ENCODE results near the gene JUN. TPM values are rescaled to one million over a fixed set of nuclear protein-coding genes. Genes with fewer than 3 reads are reported as not detected.

Gene JUN
- total and polyA plus RNA-seq, 2 of the 13 experiments (the other 11 are each of a cell fraction or from before 2014, with no cell fraction given): 18.2 to 22.3 TPM

DNA sequence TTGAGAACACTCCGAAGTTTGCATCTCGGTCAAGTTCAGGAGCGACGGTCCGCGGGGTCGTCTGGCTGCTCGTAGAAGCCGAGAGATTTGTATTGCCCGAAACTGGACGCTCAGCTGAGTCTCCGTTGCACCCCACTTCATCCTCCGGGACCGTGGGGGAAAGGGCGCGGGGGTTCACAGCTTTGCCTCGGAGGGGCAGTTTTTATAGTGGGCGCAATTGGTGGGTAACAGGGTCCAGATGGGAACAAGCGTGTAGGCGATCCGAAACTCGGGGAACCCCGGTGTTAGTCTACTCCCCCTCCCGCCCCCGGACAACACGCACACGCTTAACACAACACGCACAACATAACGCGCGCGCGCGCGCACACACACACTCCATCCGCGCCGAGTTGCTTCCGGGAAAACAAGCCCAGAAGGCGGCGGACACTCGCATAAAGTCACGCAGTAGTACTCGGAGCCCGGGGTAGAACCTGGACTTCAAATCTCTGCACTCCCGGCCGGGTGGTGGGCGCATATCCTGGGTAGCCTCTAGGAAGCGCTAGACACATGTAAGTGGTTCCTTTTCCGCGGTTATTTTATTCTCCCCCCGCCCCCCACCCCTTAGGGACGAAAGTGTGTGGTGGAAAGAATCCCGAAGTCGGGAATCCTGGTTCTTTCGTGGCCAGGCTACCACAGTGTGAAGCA lies 1.1 kb upstream of the JUN start:
- Histone ChIP-seq H3K4me2 (ENCODE audit: low read depth, low read length) (peak overlapping the region; percentile 99), H3K4me1 (ENCODE audit: insufficient read depth, low read length) (peaks cover 33% of the 10 kb centered on the region), H3K79me2 (ENCODE audit: insufficient read depth, low read length) (peaks cover 24% of the 10 kb centered on the region), H3K36me3 (replicated peaks in 1 of 2; ENCODE audit: control insufficient read depth in 1 of 2, insufficient read depth in 2 of 2, low read length in 2 of 2) (no peaks in the 10 kb centered on the region), H2AFZ (ENCODE audit: low read length) (no peak overlapping the region), H3K27me3 (ENCODE audit: control insufficient read depth in 1 of 2, insufficient read depth in 2 of 2, low read length in 2 of 2) (no peaks in the 10 kb centered on the region; a peak in 1 of 5 replicates), H4K20me1 (ENCODE audit: insufficient read depth, low read length) (peaks cover 32% of the 10 kb centered on the region), H3K9ac (ENCODE audit: insufficient read depth, low read depth, low read length) (peak overlapping the region; percentile 87), H3K9me3 (ENCODE audit: low read length) (no peaks in the 10 kb centered on the region), H3K27ac (ENCODE audit: extremely low read length, insufficient read depth, low read length) (peak overlapping the region; percentile 62), H3K4me3 (replicated peaks in 1 of 3; ENCODE audit: insufficient read depth in 1 of 3, low read depth in 2 of 3, low read length in 3 of 3) (peak overlapping the region; percentile 79 to 90 (median 86))
- DNase-seq (ENCODE audit: low spot score) (peak; percentile 66), FAIRE-seq (no peak), ATAC-seq (peak; percentile 37)
- in situ Hi-C loops (cut with HindIII; ENCODE audit: extremely low pct_ligation_motif_present, low pct_unique_long_range_greater_than_20kb) (loop anchor here (5.0 to 10.0 kb wide), 4 partner anchors 43 to 510 kb away; partner anchors contain the start of gene FGGY), intact Hi-C loops (cut with micrococcal nuclease; ENCODE audit: unreplicated experiment) (loop anchor here (1.0 to 10.0 kb wide), 8 partner anchors 98 to 910 kb away; no protein-coding TSS in a partner anchor)
- BruUV-seq (replicated peaks): TSS peak; percentile 91
- ChIA-PET POLR2A (interaction anchor here (0.6 to 3.8 kb wide), 6 partner anchors 24 to 913 kb away, joined by 3 to 31 read pairs (median 9); no protein-coding TSS in a partner anchor), CTCF (ENCODE audit: low intra/inter-chr PET ratio, low total read pairs) (no interaction called here)
- WGBS (ENCODE audit: low lambda C conversion rate): under 1% methylated on average over 23 of the region's 56 CpGs
- TF ChIP-seq ZNF598 (CRISPR knock-in tag; IDR thresholded peaks at IDR 0.05; ENCODE audit: borderline replicate concordance) (no peak), HOXA7 (CRISPR knock-in tag; IDR thresholded peaks at IDR 0.05) (no peak), KDM3A (CRISPR knock-in tag; IDR thresholded peaks at IDR 0.05; ENCODE audit: low read depth) (no peak), ZNF747 (CRISPR knock-in tag; IDR thresholded peaks at IDR 0.05; ENCODE audit: borderline replicate concordance) (peak; percentile 47; the same call in 1 of the 2 replicates), ZNF558 (CRISPR knock-in tag; IDR thresholded peaks at IDR 0.05; ENCODE audit: borderline replicate concordance) (no peak), STAG1 (CRISPR knock-in tag; IDR thresholded peaks at IDR 0.05) (peak; percentile 74), ASH2L (IDR thresholded peaks at IDR 0.05; ENCODE audit: insufficient read length, low read depth, low read length) (peak; percentile 29), ZNF30 (CRISPR knock-in tag; IDR thresholded peaks at IDR 0.05) (no peak), TSC22D2 (CRISPR knock-in tag; IDR thresholded peaks at IDR 0.05; ENCODE audit: borderline replicate concordance) (no peak), MLLT10 (CRISPR knock-in tag; IDR thresholded peaks at IDR 0.05) (no peak), POGZ (CRISPR knock-in tag; IDR thresholded peaks at IDR 0.05) (no peak), RFXANK (CRISPR knock-in tag; IDR thresholded peaks at IDR 0.05) (no peak), ZSCAN29 (CRISPR knock-in tag; conservative IDR thresholded peaks at IDR 0.05) (0 out of 2 replicates have a peak, but pooled peaks have one; percentile 30), ZNF572 (CRISPR knock-in tag; IDR thresholded peaks at IDR 0.05) (no peak), ERF (CRISPR knock-in tag; IDR thresholded peaks at IDR 0.05) (no peak)
- TF ChIP-seq, protein P1, sequence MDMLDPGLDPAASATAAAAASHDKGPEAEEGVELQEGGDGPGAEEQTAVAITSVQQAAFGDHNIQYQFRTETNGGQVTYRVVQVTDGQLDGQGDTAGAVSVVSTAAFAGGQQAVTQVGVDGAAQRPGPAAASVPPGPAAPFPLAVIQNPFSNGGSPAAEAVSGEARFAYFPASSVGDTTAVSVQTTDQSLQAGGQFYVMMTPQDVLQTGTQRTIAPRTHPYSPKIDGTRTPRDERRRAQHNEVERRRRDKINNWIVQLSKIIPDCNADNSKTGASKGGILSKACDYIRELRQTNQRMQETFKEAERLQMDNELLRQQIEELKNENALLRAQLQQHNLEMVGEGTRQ (IDR thresholded peaks at IDR 0.05; ENCODE audit: low read depth, low read length): no peak
- TF ChIP-seq, protein P1 (CRISPR knock-in tag; IDR thresholded peaks at IDR 0.05; ENCODE audit: borderline replicate concordance): no peak
- TF ChIP-seq, protein P2, sequence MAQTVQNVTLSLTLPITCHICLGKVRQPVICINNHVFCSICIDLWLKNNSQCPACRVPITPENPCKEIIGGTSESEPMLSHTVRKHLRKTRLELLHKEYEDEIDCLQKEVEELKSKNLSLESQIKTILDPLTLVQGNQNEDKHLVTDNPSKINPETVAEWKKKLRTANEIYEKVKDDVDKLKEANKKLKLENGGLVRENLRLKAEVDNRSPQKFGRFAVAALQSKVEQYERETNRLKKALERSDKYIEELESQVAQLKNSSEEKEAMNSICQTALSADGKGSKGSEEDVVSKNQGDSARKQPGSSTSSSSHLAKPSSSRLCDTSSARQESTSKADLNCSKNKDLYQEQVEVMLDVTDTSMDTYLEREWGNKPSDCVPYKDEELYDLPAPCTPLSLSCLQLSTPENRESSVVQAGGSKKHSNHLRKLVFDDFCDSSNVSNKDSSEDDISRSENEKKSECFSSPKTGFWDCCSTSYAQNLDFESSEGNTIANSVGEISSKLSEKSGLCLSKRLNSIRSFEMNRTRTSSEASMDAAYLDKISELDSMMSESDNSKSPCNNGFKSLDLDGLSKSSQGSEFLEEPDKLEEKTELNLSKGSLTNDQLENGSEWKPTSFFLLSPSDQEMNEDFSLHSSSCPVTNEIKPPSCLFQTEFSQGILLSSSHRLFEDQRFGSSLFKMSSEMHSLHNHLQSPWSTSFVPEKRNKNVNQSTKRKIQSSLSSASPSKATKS (CRISPR knock-in tag; IDR thresholded peaks at IDR 0.05): no peak
- TF ChIP-seq, protein P3, sequence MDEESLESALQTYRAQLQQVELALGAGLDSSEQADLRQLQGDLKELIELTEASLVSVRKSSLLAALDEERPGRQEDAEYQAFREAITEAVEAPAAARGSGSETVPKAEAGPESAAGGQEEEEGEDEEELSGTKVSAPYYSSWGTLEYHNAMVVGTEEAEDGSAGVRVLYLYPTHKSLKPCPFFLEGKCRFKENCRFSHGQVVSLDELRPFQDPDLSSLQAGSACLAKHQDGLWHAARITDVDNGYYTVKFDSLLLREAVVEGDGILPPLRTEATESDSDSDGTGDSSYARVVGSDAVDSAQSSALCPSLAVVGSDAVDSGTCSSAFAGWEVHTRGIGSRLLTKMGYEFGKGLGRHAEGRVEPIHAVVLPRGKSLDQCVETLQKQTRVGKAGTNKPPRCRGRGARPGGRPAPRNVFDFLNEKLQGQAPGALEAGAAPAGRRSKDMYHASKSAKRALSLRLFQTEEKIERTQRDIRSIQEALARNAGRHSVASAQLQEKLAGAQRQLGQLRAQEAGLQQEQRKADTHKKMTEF (CRISPR knock-in tag; IDR thresholded peaks at IDR 0.05): no peak

Data from HepG2 (cell line).